VCaP (cell line): ENCODE results near the gene LFNG.

ENCODE experiments used
- H3K27ac ChIP-seq: fragments of 450-650 bp; 2 replicates; pipeline ENCODE4 v1.5.1; 2017
- TF ChIP-seq, protein P1 (sequence below): fragments of 450-650 bp; conservative IDR thresholded peaks from 2 replicates; pipeline ENCODE4 v1.5.1; 2017; ENCODE audit warnings: mild to moderate bottlenecking, moderate library complexity

LFNG gene

DNA sequence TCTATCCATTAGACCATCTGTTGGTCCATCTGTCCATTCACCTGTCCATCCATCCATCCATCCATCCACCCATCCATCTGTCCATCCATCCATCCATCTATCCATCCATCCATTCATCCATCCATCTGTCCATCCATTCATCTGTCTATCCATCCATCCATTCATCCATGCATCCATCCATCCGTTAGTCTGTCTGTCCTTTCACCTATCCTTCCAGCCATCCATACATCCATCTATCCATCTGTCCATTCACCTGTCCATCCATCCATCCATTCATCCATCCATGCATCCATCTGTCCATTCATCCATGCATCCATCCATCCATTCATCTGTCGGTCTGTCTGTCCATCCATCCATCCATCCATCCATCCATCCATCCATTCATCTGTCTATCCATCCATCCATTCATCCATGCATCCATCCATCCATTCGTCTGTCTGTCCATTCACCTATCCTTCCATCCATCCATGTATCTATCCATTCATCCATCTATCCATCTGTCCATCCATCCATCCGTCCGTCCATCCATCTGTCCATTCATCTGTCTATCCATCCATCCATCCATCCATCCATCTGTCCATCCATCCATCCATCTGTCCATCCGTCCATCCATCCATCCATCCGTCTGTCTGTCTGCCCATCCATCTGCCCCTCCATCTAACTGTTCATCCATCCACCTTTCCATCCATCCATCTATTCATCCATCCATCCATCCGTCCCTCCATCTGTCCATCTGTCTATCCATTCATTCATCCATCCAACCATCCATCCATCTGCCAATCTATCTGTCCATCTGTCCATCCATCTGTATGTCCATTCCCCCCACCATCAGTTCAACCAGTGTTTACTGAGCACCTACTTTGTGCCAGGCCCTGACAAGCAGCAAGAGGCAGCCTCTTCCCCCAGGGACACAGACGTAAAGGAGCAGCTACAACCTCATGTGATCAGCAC, 4.8 kb upstream of the LFNG start:
- TF ChIP-seq, protein P1, sequence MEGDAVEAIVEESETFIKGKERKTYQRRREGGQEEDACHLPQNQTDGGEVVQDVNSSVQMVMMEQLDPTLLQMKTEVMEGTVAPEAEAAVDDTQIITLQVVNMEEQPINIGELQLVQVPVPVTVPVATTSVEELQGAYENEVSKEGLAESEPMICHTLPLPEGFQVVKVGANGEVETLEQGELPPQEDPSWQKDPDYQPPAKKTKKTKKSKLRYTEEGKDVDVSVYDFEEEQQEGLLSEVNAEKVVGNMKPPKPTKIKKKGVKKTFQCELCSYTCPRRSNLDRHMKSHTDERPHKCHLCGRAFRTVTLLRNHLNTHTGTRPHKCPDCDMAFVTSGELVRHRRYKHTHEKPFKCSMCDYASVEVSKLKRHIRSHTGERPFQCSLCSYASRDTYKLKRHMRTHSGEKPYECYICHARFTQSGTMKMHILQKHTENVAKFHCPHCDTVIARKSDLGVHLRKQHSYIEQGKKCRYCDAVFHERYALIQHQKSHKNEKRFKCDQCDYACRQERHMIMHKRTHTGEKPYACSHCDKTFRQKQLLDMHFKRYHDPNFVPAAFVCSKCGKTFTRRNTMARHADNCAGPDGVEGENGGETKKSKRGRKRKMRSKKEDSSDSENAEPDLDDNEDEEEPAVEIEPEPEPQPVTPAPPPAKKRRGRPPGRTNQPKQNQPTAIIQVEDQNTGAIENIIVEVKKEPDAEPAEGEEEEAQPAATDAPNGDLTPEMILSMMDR, result no peak
- no peak overlapping the region for H3K27ac ChIP-seq

- no peak overlapping the region for H3K27ac ChIP-seq
- TF ChIP-seq, protein P1, result no peak
These were observed 4.0 kb upstream of the LFNG start for GRCh38 chr7:2515424-2516193.

DNA sequence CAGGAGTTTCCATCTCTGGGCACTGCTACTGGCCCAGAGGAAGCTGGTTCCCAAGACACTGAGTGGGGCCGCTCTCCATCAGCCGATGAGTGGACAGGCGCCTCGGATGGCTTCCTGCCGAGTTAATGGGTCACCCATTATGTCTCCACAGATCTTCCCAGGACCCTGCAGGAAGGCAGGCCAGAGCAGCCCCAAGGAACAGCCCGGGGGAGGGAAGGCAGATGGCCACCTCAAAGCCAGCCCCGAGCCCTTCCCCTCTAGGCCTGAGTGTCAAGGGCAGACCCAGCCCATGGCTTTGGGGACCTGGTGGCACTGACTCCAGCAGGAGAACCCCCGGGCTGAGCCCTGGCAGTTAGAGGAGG, 3.4 kb upstream of the LFNG start:
- H3K27ac ChIP-seq, result no peak overlapping the region; the same call in 1 of the 2 replicates
- TF ChIP-seq, protein P1, result no peak

DNA sequence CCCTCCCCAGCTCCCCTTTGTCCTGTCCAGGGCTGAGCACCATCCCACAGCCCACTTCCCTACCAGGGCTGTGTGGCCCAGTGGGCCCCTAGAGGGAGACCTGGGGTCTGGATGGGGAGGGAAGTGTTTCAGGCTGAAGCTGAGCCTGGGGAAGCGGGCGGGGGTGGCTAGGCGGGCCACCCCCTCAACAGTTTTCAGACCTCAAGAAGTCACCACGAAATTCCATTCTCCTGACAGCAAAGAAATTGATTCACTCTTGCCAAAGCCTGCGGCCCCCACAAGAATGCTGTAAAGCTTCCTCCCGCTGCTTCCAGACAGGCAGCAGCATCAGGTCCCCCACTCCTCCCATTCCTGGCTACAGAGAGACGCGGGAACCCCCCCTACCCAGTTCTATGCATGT, 2.5 kb upstream of the LFNG start:
- TF ChIP-seq, protein P1, result no peak
- no peak overlapping the region for H3K27ac ChIP-seq

GRCh38 chr7:2517678-2518507, 1.7 kb upstream of the LFNG start:
- no peak overlapping the region for H3K27ac ChIP-seq
- TF ChIP-seq, protein P1, result no peak

GRCh38 chr7:2518737-2519118, 846 bp upstream of the LFNG start:
- TF ChIP-seq, protein P1, result no peak
- H3K27ac ChIP-seq, result peak overlapping the region; percentile 67; the same call in 1 of the 2 replicates
